ENCODE results near the gene NMNAT3. TPM values are rescaled to one million over a fixed set of nuclear protein-coding genes. Genes with fewer than 3 reads are reported as not detected.

NMNAT3 gene
- total and polyA plus RNA-seq, 2 experiments from 2014 or later, result 8.3 to 9.2 TPM

GRCh38 chr3:139577909-139578308 lies 99.9 kb downstream of the NMNAT3 start:
- Histone ChIP-seq H3K27ac (ENCODE audit: low read depth) (no peak overlapping the region), H3K79me2 (replicated peaks; ENCODE audit: insufficient read depth) (no peaks in the 10 kb centered on the region), H3K4me3 (no peak overlapping the region), H3K27me3 (ENCODE audit: insufficient read depth) (no peaks in the 10 kb centered on the region), H3K4me2 (no peak overlapping the region), H3K4me1 (ENCODE audit: insufficient read depth) (peaks cover 5% of the 10 kb centered on the region; the same call in 1 of the 2 replicates), H3K36me3 (ENCODE audit: insufficient read depth) (no peaks in the 10 kb centered on the region), H2AFZ (no peak overlapping the region), H3K9me2 (ENCODE audit: insufficient read depth) (0 out of 2 replicates have a peak, but pooled peaks cover 5% of the 10 kb centered on the region), H3F3A (replicated peaks; ENCODE audit: low read depth) (no peaks in the 10 kb centered on the region), H4K20me1 (replicated peaks; ENCODE audit: insufficient read depth) (no peaks in the 10 kb centered on the region; the same call in 1 of the 2 replicates)
- Mint-ChIP-seq H3K4me1 (peaks cover 9% of the 10 kb centered on the region; the same call in 2 of the 3 replicates), H3K36me3 (ENCODE audit: low read depth) (no peaks in the 10 kb centered on the region), H3K27me3 (ENCODE audit: insufficient read depth, low read depth, poor library complexity) (no peaks in the 10 kb centered on the region), H3K27ac (no peak overlapping the region), H3K4me3 (no peak overlapping the region), H3K9me3 (no peaks in the 10 kb centered on the region)
- no peak for TF ChIP-seq STAT1 (IDR thresholded peaks at IDR 0.05; ENCODE audit: unreplicated experiment)
- TF ChIP-seq JUNB (IDR thresholded peaks at IDR 0.05; ENCODE audit: unreplicated experiment), result no peak
- no peak for TF ChIP-seq POLR2AphosphoS5 (IDR thresholded peaks at IDR 0.05; ENCODE audit: low read depth)
- no peak for TF ChIP-seq CTCF (conservative IDR thresholded peaks at IDR 0.05; ENCODE audit: low read depth in 2 of 2)
- TF ChIP-seq EZH2phosphoT487 (IDR thresholded peaks at IDR 0.05; ENCODE audit: unreplicated experiment), result no peak
- no peak for TF ChIP-seq EZH2 (IDR thresholded peaks at IDR 0.05; ENCODE audit: low read depth, unreplicated experiment)
- TF ChIP-seq REST (IDR thresholded peaks at IDR 0.05; ENCODE audit: unreplicated experiment), result no peak
- no peak for TF ChIP-seq CREB1 (CRISPR knock-in tag; IDR thresholded peaks at IDR 0.05; ENCODE audit: low read depth)
- no peak for TF ChIP-seq ZNF114 (CRISPR knock-in tag; IDR thresholded peaks at IDR 0.05)
- no peak for TF ChIP-seq ZNF462 (CRISPR knock-in tag; IDR thresholded peaks at IDR 0.05)
- TF ChIP-seq NANOG (IDR thresholded peaks at IDR 0.05; ENCODE audit: borderline replicate concordance), result no peak
- DNase-seq (ENCODE audit: low spot score) (peak; percentile 42), ATAC-seq (peak; percentile 67)

Data from GM23338 (cell line).